ENCODE data around the gene CHD3. TPM values are rescaled to one million over a fixed set of nuclear protein-coding genes. Genes with fewer than 3 reads are reported as not detected.
A peak's percentile ranks its signal among the peaks of the same experiment; 100 is the strongest.

Gene CHD3
- total RNA-seq, 1 experiment from 2014 or later: 191 TPM

- no peaks in the 10 kb centered on the region for H3K4me1 ChIP-seq (ENCODE audit: low read length)
- no peak overlapping the region for H3K4me2 ChIP-seq (ENCODE audit: low read depth, low read length, poor library complexity, severe bottlenecking)
- peaks cover 2% of the 10 kb centered on the region; the same call in 1 of the 2 replicates for H3K27me3 ChIP-seq (ENCODE audit: low read length)
- H3K27ac ChIP-seq (ENCODE audit: low read length): no peak overlapping the region
- DNase-seq: no peak
- no peaks in the 10 kb centered on the region for H3K36me3 ChIP-seq (ENCODE audit: insufficient read depth, low read length)
- H3K9ac ChIP-seq (ENCODE audit: low read length): no peak overlapping the region
- no peaks in the 10 kb centered on the region for H3K9me2 ChIP-seq (replicated peaks; ENCODE audit: insufficient read depth, low read length)
- no peaks in the 10 kb centered on the region for H3K9me3 ChIP-seq (ENCODE audit: low read length)
- no peaks in the 10 kb centered on the region for H3K79me2 ChIP-seq (ENCODE audit: low read length)
- no peak overlapping the region for H3K4me3 ChIP-seq (ENCODE audit: low read length)
- H4K20me1 ChIP-seq (ENCODE audit: insufficient read depth, low read depth, low read length): no peaks in the 10 kb centered on the region
- H2AFZ ChIP-seq (ENCODE audit: low read length): no peak overlapping the region
These were observed 71.1 kb downstream of the CHD3 start for GRCh38 chr17:7959503-7960253.

GRCh38 chr17:7961421-7961820 is 72.8 kb downstream of the CHD3 start:
- no peak overlapping the region for H3K4me2 ChIP-seq (ENCODE audit: low read depth, low read length, poor library complexity, severe bottlenecking)
- H3K27me3 ChIP-seq (ENCODE audit: low read length): peaks cover 2% of the 10 kb centered on the region; the same call in 1 of the 2 replicates
- no peak for DNase-seq
- H3K79me2 ChIP-seq (ENCODE audit: low read length): no peaks in the 10 kb centered on the region
- H3K9me3 ChIP-seq (ENCODE audit: low read length): no peaks in the 10 kb centered on the region
- no peak overlapping the region for H2AFZ ChIP-seq (ENCODE audit: low read length)
- no peaks in the 10 kb centered on the region for H4K20me1 ChIP-seq (ENCODE audit: insufficient read depth, low read depth, low read length)
- H3K4me1 ChIP-seq (ENCODE audit: low read length): no peaks in the 10 kb centered on the region
- H3K36me3 ChIP-seq (ENCODE audit: insufficient read depth, low read length): no peaks in the 10 kb centered on the region
- no peaks in the 10 kb centered on the region for H3K9me2 ChIP-seq (replicated peaks; ENCODE audit: insufficient read depth, low read length)
- H3K27ac ChIP-seq (ENCODE audit: low read length): no peak overlapping the region
- no peak overlapping the region for H3K9ac ChIP-seq (ENCODE audit: low read length)
- no peak overlapping the region for H3K4me3 ChIP-seq (ENCODE audit: low read length)

Small RNAs within 50 kb of the gene (small RNA-seq; reads per million reads assigned to genes)
- gene SCARNA21: 1.2 reads per million, percentile 35 among the genes with 10 or more reads in this experiment

Other genes starting within 250 kb of the CHD3 start
- not detected in 2 replicates for gene ATP1B2, start 237.9 kb upstream of the CHD3 start, total RNA-seq (2014; rRNA removed; shearing (Covaris generic); ENCODE audit: low replicate concordance)
- 11.0 and 14.0 TPM in 2 replicates for gene TP53, start 201.3 kb upstream of the CHD3 start, total RNA-seq (2014; rRNA removed; shearing (Covaris generic); ENCODE audit: low replicate concordance)
- 10.4 and 19.0 TPM in 2 replicates for gene WRAP53, start 200.3 kb upstream of the CHD3 start, total RNA-seq (2014; rRNA removed; shearing (Covaris generic); ENCODE audit: low replicate concordance)
- not detected in 2 replicates for gene EFNB3, start 183.6 kb upstream of the CHD3 start, total RNA-seq (2014; rRNA removed; shearing (Covaris generic); ENCODE audit: low replicate concordance)
- gene DNAH2, start 171.0 kb upstream of the CHD3 start, total RNA-seq (2014; rRNA removed; shearing (Covaris generic); ENCODE audit: low replicate concordance): not detected in 2 replicates
- 11.9 and 34.6 TPM in 2 replicates for gene KDM6B, start 54.6 kb upstream of the CHD3 start, total RNA-seq (2014; rRNA removed; shearing (Covaris generic); ENCODE audit: low replicate concordance)
- 0.69 and 1.4 TPM in 2 replicates for gene TMEM88, start 33.7 kb upstream of the CHD3 start, total RNA-seq (2014; rRNA removed; shearing (Covaris generic); ENCODE audit: low replicate concordance)
- 313 and 321 TPM in 2 replicates for gene NAA38, start 31.2 kb upstream of the CHD3 start, total RNA-seq (2014; rRNA removed; shearing (Covaris generic); ENCODE audit: low replicate concordance)
- 8.5 and 10.9 TPM in 2 replicates for gene CYB5D1, start 30.8 kb upstream of the CHD3 start, total RNA-seq (2014; rRNA removed; shearing (Covaris generic); ENCODE audit: low replicate concordance)
- gene RNF227, start 27.5 kb downstream of the CHD3 start, total RNA-seq (2014; rRNA removed; shearing (Covaris generic); ENCODE audit: low replicate concordance): 2.1 and 3.5 TPM in 2 replicates
- gene KCNAB3, start 41.1 kb downstream of the CHD3 start, total RNA-seq (2014; rRNA removed; shearing (Covaris generic); ENCODE audit: low replicate concordance): 5.6 and 10.0 TPM in 2 replicates
- 54.4 and 60.8 TPM in 2 replicates for gene TRAPPC1, start 43.2 kb downstream of the CHD3 start, total RNA-seq (2014; rRNA removed; shearing (Covaris generic); ENCODE audit: low replicate concordance)
- gene CNTROB, start 43.4 kb downstream of the CHD3 start, total RNA-seq (2014; rRNA removed; shearing (Covaris generic); ENCODE audit: low replicate concordance): 14.6 and 28.5 TPM in 2 replicates
- not detected in 2 replicates for gene GUCY2D, start 113.8 kb downstream of the CHD3 start, total RNA-seq (2014; rRNA removed; shearing (Covaris generic); ENCODE audit: low replicate concordance)
- gene ALOX15B, start 150.3 kb downstream of the CHD3 start, total RNA-seq (2014; rRNA removed; shearing (Covaris generic); ENCODE audit: low replicate concordance): not detected in 2 replicates
- gene ALOX12B, start 198.9 kb downstream of the CHD3 start, total RNA-seq (2014; rRNA removed; shearing (Covaris generic); ENCODE audit: low replicate concordance): 0.22 and 1.5 TPM in 2 replicates
- gene ALOXE3, start 229.7 kb downstream of the CHD3 start, total RNA-seq (2014; rRNA removed; shearing (Covaris generic); ENCODE audit: low replicate concordance): 0.18 TPM in 1 of 2 replicates, not detected in the other
- gene HES7, start 235.3 kb downstream of the CHD3 start, total RNA-seq (2014; rRNA removed; shearing (Covaris generic); ENCODE audit: low replicate concordance): 0.37 and 2.1 TPM in 2 replicates

Data from Karpas-422 (cell line).